ENCODE data around the gene HSD17B12.

DNA sequence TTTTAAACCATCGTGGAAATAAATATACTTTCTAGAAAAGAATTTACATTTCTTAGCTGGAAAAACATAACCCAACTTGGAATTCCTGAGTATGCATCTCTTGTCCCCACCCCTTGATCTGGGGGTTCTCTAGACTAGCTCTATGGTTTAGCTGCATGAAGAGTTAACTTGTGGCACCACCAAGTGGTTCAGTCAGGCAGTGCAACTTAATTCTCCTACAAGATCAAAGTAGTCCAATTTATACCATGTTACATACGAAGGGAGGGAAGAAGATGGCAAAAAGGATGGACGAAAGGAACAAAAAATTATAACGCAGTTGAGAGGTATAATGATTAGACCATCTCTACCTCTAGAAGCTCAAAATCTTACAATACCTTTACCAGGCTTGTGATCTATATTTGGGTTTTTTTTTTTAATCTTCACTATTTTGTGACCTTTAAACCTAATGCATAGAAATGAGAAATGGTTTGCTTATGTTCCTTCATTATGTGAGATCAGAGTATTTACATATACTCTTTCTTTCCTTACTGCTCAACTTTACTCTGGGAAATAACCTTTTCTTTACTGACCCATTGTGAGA is 171.6 kb downstream of the HSD17B12 start:
- TF ChIP-seq POLR2A (IDR thresholded peaks at IDR 0.05), result no peak
- TF ChIP-seq, protein P1, sequence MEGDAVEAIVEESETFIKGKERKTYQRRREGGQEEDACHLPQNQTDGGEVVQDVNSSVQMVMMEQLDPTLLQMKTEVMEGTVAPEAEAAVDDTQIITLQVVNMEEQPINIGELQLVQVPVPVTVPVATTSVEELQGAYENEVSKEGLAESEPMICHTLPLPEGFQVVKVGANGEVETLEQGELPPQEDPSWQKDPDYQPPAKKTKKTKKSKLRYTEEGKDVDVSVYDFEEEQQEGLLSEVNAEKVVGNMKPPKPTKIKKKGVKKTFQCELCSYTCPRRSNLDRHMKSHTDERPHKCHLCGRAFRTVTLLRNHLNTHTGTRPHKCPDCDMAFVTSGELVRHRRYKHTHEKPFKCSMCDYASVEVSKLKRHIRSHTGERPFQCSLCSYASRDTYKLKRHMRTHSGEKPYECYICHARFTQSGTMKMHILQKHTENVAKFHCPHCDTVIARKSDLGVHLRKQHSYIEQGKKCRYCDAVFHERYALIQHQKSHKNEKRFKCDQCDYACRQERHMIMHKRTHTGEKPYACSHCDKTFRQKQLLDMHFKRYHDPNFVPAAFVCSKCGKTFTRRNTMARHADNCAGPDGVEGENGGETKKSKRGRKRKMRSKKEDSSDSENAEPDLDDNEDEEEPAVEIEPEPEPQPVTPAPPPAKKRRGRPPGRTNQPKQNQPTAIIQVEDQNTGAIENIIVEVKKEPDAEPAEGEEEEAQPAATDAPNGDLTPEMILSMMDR (IDR thresholded peaks at IDR 0.05), result peak; percentile 67 to 83 (median 72)
